GM21390 (cell line): ENCODE measurements around the gene PCNX2.
"Not testable (repeated sequence)": the region's sequence is repeated elsewhere in the genome, so short reads cannot be mapped to it uniquely, and the experiment has no call there.

ENCODE experiments used
- ATAC-seq: cut with Tn5 transposase; IDR thresholded peaks from one replicate; pipeline ENCODE4 v1.9.1; 2021; ENCODE audit not compliant: unreplicated experiment

PCNX2 gene

GRCh38 chr1:233107716-233108130 is 187.8 kb downstream of the PCNX2 start:
- ATAC-seq: not testable (repeated sequence)

- no peak for ATAC-seq
These were observed 188.3 kb downstream of the PCNX2 start for GRCh38 chr1:233107130-233107660.

GRCh38 chr1:233105225-233105624 is 190.3 kb downstream of the PCNX2 start:
- ATAC-seq: no peak

- no peak for ATAC-seq
These were observed 193.2 kb downstream of the PCNX2 start for GRCh38 chr1:233102341-233102740.

- ATAC-seq: no peak
These were observed 197.5 kb downstream of the PCNX2 start for GRCh38 chr1:233097959-233098580.

- no peak for ATAC-seq
These were observed 198.0 kb downstream of the PCNX2 start for GRCh38 chr1:233097546-233097945.

GRCh38 chr1:233094691-233095090 is 200.8 kb downstream of the PCNX2 start:
- no peak for ATAC-seq

GRCh38 chr1:233094269-233094668 is 201.3 kb downstream of the PCNX2 start:
- ATAC-seq: no peak

GRCh38 chr1:233090746-233091494 is 204.6 kb downstream of the PCNX2 start:
- no peak for ATAC-seq

- no peak for ATAC-seq
These were observed 206.3 kb downstream of the PCNX2 start for GRCh38 chr1:233089251-233089650.

GRCh38 chr1:233088613-233089012 is 206.9 kb downstream of the PCNX2 start:
- ATAC-seq: no peak

GRCh38 chr1:233086961-233087881 is 208.3 kb downstream of the PCNX2 start:
- ATAC-seq: no peak

GRCh38 chr1:233085566-233085965 is 210.0 kb downstream of the PCNX2 start:
- ATAC-seq: no peak

GRCh38 chr1:233082778-233083550 is 212.6 kb downstream of the PCNX2 start:
- peak; percentile 78 for ATAC-seq

- ATAC-seq: no peak
These were observed 213.8 kb downstream of the PCNX2 start for GRCh38 chr1:233081735-233082134.

- not testable (repeated sequence) for ATAC-seq
These were observed 214.7 kb downstream of the PCNX2 start for GRCh38 chr1:233080827-233081226.

GRCh38 chr1:233080286-233080685 is 215.2 kb downstream of the PCNX2 start:
- no peak for ATAC-seq

- ATAC-seq: no peak
These were observed 216.0 kb downstream of the PCNX2 start for GRCh38 chr1:233079574-233079973.

GRCh38 chr1:233078396-233078795 is 217.1 kb downstream of the PCNX2 start:
- ATAC-seq: no peak

GRCh38 chr1:233075915-233076295 is 219.6 kb downstream of the PCNX2 start:
- no peak for ATAC-seq

GRCh38 chr1:233066087-233066486 is 229.4 kb downstream of the PCNX2 start:
- no peak for ATAC-seq
